HG03066 (cell line): ENCODE measurements around the gene DGKB.
"Not testable (repeated sequence)": the region's sequence is repeated elsewhere in the genome, so short reads cannot be mapped to it uniquely, and the experiment has no call there.

ENCODE experiments used
- ATAC-seq: cut with Tn5 transposase; IDR thresholded peaks from one replicate; pipeline ENCODE4 v1.9.1; 2021; ENCODE audit warnings: low read depth; ENCODE audit not compliant: unreplicated experiment

The DGKB gene

GRCh38 chr7:14495633-14496032 lies 406.9 kb downstream of the DGKB start:
- no peak for ATAC-seq

GRCh38 chr7:14487701-14488395 lies 414.7 kb downstream of the DGKB start:
- no peak for ATAC-seq

- ATAC-seq: no peak
These were observed 418.9 kb downstream of the DGKB start for GRCh38 chr7:14483663-14484062.

- ATAC-seq: no peak
These were observed 422.3 kb downstream of the DGKB start for GRCh38 chr7:14480281-14480680.

- no peak for ATAC-seq
These were observed 423.6 kb downstream of the DGKB start for GRCh38 chr7:14478834-14479510.

GRCh38 chr7:14461716-14462115 lies 440.8 kb downstream of the DGKB start:
- ATAC-seq: not testable (repeated sequence)

GRCh38 chr7:14458846-14459245 lies 443.7 kb downstream of the DGKB start:
- ATAC-seq: not testable (repeated sequence)

GRCh38 chr7:14457568-14458453 lies 444.7 kb downstream of the DGKB start:
- ATAC-seq: no peak

- ATAC-seq: no peak
These were observed 453.3 kb downstream of the DGKB start for GRCh38 chr7:14449291-14449690.

GRCh38 chr7:14446829-14447228 lies 455.7 kb downstream of the DGKB start:
- peak; percentile 60 for ATAC-seq

GRCh38 chr7:14446219-14446618 lies 456.3 kb downstream of the DGKB start:
- no peak for ATAC-seq

GRCh38 chr7:14438366-14438765 lies 464.2 kb downstream of the DGKB start:
- no peak for ATAC-seq

- no peak for ATAC-seq
These were observed 465.7 kb downstream of the DGKB start for GRCh38 chr7:14436878-14437277.

- ATAC-seq: no peak
These were observed 469.6 kb downstream of the DGKB start for GRCh38 chr7:14432924-14433323.

- no peak for ATAC-seq
These were observed 471.6 kb downstream of the DGKB start for GRCh38 chr7:14430926-14431325.

- ATAC-seq: no peak
These were observed 477.0 kb downstream of the DGKB start for GRCh38 chr7:14425559-14425958.

- ATAC-seq: no peak
These were observed 477.9 kb downstream of the DGKB start for GRCh38 chr7:14424675-14425074.

- no peak for ATAC-seq
These were observed 481.8 kb downstream of the DGKB start for GRCh38 chr7:14420768-14421167.

- no peak for ATAC-seq
These were observed 483.0 kb downstream of the DGKB start for GRCh38 chr7:14419531-14419930.

- ATAC-seq: no peak
These were observed 483.9 kb downstream of the DGKB start for GRCh38 chr7:14418633-14419032.

GRCh38 chr7:14414274-14414986 lies 488.1 kb downstream of the DGKB start:
- no peak for ATAC-seq
